GM23338 (cell line): ENCODE measurements around the gene GIPC2.

Source experiments
- EZH2 ChIP-seq: fragments of 200-600 bp; sonication (generic); IDR thresholded peaks from one replicate; pipeline ENCODE4 v1.8.0; 2017; ENCODE audit warnings: antibody characterized with exemption, mild to moderate bottlenecking, low read depth; ENCODE audit not compliant: unreplicated experiment
- EZH2phosphoT487 ChIP-seq: fragments of 200-600 bp; sonication (generic); IDR thresholded peaks from one replicate; pipeline ENCODE4 v1.8.1; 2018; ENCODE audit warnings: antibody characterized with exemption; ENCODE audit not compliant: unreplicated experiment
- POLR2AphosphoS5 ChIP-seq: IDR thresholded peaks from 2 replicates; pipeline ENCODE4 v1.6.1; 2016; ENCODE audit warnings: antibody characterized with exemption, low read depth
- TF ChIP-seq, protein P1 (sequence below), 2 experiments: fragments of 200-600 bp in 1 of 2; sonication (generic) in 1 of 2; conservative IDR thresholded peaks; 2 replicates each; pipeline versions ENCODE4 v1.5.1 to v1.6.1; 2016 to 2017; ENCODE audit warnings: antibody characterized with exemption in 2 of 2, low read depth in 2 of 2, mild to moderate bottlenecking in 2 of 2, moderate library complexity in 1 of 2

DNA sequence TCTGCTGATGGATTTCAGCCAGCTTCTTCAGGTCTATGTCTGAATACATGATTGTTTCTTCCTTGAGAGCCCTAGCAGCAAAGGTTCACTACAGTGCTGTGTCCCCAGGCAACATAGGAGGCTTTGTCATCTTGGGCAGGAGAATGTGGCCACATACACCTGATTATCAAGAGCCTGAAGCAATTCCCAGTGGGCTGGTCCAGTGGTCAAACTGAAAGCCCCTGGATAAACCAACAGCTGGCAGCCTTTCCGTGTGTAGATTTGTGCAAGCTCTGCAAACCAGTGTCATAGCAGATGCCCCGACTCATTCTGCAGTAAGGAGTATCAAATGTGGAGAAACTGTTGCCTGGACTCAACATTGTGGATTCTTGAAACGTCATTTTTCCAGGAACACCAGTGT lies 2.3 kb upstream of the GIPC2 start:
- TF ChIP-seq, protein P1, sequence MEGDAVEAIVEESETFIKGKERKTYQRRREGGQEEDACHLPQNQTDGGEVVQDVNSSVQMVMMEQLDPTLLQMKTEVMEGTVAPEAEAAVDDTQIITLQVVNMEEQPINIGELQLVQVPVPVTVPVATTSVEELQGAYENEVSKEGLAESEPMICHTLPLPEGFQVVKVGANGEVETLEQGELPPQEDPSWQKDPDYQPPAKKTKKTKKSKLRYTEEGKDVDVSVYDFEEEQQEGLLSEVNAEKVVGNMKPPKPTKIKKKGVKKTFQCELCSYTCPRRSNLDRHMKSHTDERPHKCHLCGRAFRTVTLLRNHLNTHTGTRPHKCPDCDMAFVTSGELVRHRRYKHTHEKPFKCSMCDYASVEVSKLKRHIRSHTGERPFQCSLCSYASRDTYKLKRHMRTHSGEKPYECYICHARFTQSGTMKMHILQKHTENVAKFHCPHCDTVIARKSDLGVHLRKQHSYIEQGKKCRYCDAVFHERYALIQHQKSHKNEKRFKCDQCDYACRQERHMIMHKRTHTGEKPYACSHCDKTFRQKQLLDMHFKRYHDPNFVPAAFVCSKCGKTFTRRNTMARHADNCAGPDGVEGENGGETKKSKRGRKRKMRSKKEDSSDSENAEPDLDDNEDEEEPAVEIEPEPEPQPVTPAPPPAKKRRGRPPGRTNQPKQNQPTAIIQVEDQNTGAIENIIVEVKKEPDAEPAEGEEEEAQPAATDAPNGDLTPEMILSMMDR (conservative IDR thresholded peaks at IDR 0.05; ENCODE audit: low read depth in 2 of 2) = no peak
- TF ChIP-seq EZH2phosphoT487 = no peak
- TF ChIP-seq POLR2AphosphoS5 = no peak
- no peak for TF ChIP-seq EZH2
